Mesenchymal stem cell (in vitro differentiated cells and primary cell): ENCODE measurements around the gene PPME1.

Experiments
- DNase-seq: peaks from one replicate; pipeline ENCODE4 v3.0.0-alpha.2; 2013
- H2AFZ ChIP-seq: one replicate; pipeline ENCODE4 v1.6.1; 2013; ENCODE audit warnings: low read depth, mild to moderate bottlenecking, control low read depth, inconsistent platforms, low read length, moderate library complexity
- H2AK5ac ChIP-seq: 2 replicates; pipeline ENCODE4 v1.6.1; 2013; ENCODE audit warnings: low read length, moderate library complexity, mild to moderate bottlenecking, inconsistent platforms; ENCODE audit not compliant: severe bottlenecking
- H2BK120ac ChIP-seq: one replicate; pipeline ENCODE4 v1.6.1; 2013; ENCODE audit warnings: low read depth, mild to moderate bottlenecking, inconsistent platforms, low read length, moderate library complexity
- H2BK12ac ChIP-seq, 2 experiments: one replicate each; pipeline ENCODE4 v1.6.1; 2013; ENCODE audit warnings: inconsistent platforms in 2 of 2, low read length in 2 of 2, mild to moderate bottlenecking in 2 of 2, moderate library complexity in 2 of 2, control low read depth in 1 of 2
- H2BK15ac ChIP-seq: one replicate; pipeline ENCODE4 v1.6.1; 2013; ENCODE audit warnings: mild to moderate bottlenecking, low read depth, inconsistent platforms; ENCODE audit not compliant: poor library complexity, severe bottlenecking
- H2BK5ac ChIP-seq: 2 replicates; pipeline ENCODE4 v1.6.1; 2013; ENCODE audit warnings: low read depth, mild to moderate bottlenecking, low read length, control low read depth, inconsistent platforms; ENCODE audit not compliant: poor library complexity, severe bottlenecking
- H3K14ac ChIP-seq, 2 experiments: one replicate each; pipeline ENCODE4 v1.6.1; 2013; ENCODE audit warnings: inconsistent platforms in 2 of 2, low read length in 2 of 2, control low read depth in 1 of 2, mild to moderate bottlenecking in 1 of 2, moderate library complexity in 1 of 2
- H3K18ac ChIP-seq, 2 experiments: one replicate each; pipeline ENCODE4 v1.6.1; 2013; ENCODE audit warnings: inconsistent platforms in 2 of 2, low read length in 2 of 2, control low read depth in 1 of 2, low read depth in 1 of 2, mild to moderate bottlenecking in 1 of 2
- H3K23ac ChIP-seq, 2 experiments: one replicate each; pipeline ENCODE4 v1.6.1; 2013; ENCODE audit warnings: inconsistent platforms in 2 of 2, low read length in 2 of 2, mild to moderate bottlenecking in 2 of 2, moderate library complexity in 2 of 2, control low read depth in 1 of 2
- H3K27ac ChIP-seq: 2 replicates; pipeline ENCODE4 v1.5.1; 2013; ENCODE audit warnings: mild to moderate bottlenecking, moderate library complexity, low read length, control low read depth, inconsistent platforms; ENCODE audit not compliant: poor library complexity, severe bottlenecking
- H3K27me3 ChIP-seq, 2 experiments: 2 replicates each; pipeline versions ENCODE4 v1.6.1 to v1.7.0; 2013; ENCODE audit warnings: low read length in 2 of 2, mild to moderate bottlenecking in 2 of 2, moderate library complexity in 2 of 2, control low read depth in 1 of 2, inconsistent platforms in 1 of 2; ENCODE audit not compliant: control insufficient read depth in 1 of 2, insufficient read depth in 1 of 2
- H3K36me3 ChIP-seq, 2 experiments: 2 replicates each; pipeline versions ENCODE4 v1.6.1 to v1.7.0; 2013; ENCODE audit warnings: low read length in 2 of 2, control low read depth in 1 of 2, inconsistent platforms in 1 of 2, low read depth in 1 of 2, mild to moderate bottlenecking in 1 of 2; ENCODE audit not compliant: insufficient read depth in 2 of 2, control insufficient read depth in 1 of 2
- H3K4ac ChIP-seq, 2 experiments: one replicate each; pipeline ENCODE4 v1.6.1; 2013; ENCODE audit warnings: inconsistent platforms in 2 of 2, low read length in 2 of 2, mild to moderate bottlenecking in 2 of 2, moderate library complexity in 2 of 2, control low read depth in 1 of 2, low read depth in 1 of 2
- H3K4me1 ChIP-seq: 2 replicates; pipeline ENCODE4 v1.6.1; 2013; ENCODE audit warnings: low read depth, low read length, control low read depth; ENCODE audit not compliant: control insufficient read depth, insufficient read depth
- H3K4me2 ChIP-seq: 2 replicates; pipeline ENCODE4 v1.6.1; 2013; ENCODE audit warnings: low read length, mild to moderate bottlenecking, inconsistent platforms; ENCODE audit not compliant: poor library complexity, severe bottlenecking
- H3K4me3 ChIP-seq, 2 experiments: 2 replicates each; pipeline versions ENCODE4 v1.5.1 to v1.7.0; 2013; ENCODE audit warnings: low read length in 2 of 2, mild to moderate bottlenecking in 2 of 2, control low read depth in 1 of 2, low read depth in 1 of 2; ENCODE audit not compliant: insufficient read depth in 1 of 2
- H3K79me1 ChIP-seq: replicated peaks from 2 replicates; pipeline ENCODE4 v1.6.1; 2013; ENCODE audit warnings: mild to moderate bottlenecking, control low read depth, low read length, inconsistent platforms; ENCODE audit not compliant: poor library complexity, severe bottlenecking
- H3K9ac ChIP-seq: 2 replicates; pipeline ENCODE4 v1.7.0; 2013; ENCODE audit warnings: mild to moderate bottlenecking, low read length, moderate library complexity
- H3K9me3 ChIP-seq: 2 replicates; pipeline ENCODE4 v1.7.0; 2013; ENCODE audit warnings: mild to moderate bottlenecking, low read length; ENCODE audit not compliant: control insufficient read depth
- H4K8ac ChIP-seq: one replicate; pipeline ENCODE4 v1.6.1; 2013; ENCODE audit warnings: inconsistent platforms, mild to moderate bottlenecking, low read length, moderate library complexity
- H4K91ac ChIP-seq: one replicate; pipeline ENCODE4 v1.6.1; 2013; ENCODE audit warnings: mild to moderate bottlenecking, low read length, inconsistent platforms
- WGBS: methylation state at CpG from one replicate; pipeline ENCODE4 v1.1.7; 2013; ENCODE audit warnings: mixed read lengths; 5-methylcytosine and 5-hydroxymethylcytosine counted together

The PPME1 gene

GRCh38 chr11:74179234-74180052 is 8.4 kb downstream of the PPME1 start:
- no peak overlapping the region for H3K4me3 ChIP-seq

GRCh38 chr11:74182635-74183034 is 11.5 kb downstream of the PPME1 start:
- Histone ChIP-seq H3K27me3 (no peaks in the 10 kb centered on the region), H2BK12ac (no peak overlapping the region), H3K79me1 (no peaks in the 10 kb centered on the region), H2AFZ (no peak overlapping the region), H3K9me3 (no peaks in the 10 kb centered on the region), H2AK5ac (no peak overlapping the region), H3K14ac (no peak overlapping the region), H3K27ac (no peak overlapping the region), H3K18ac (no peak overlapping the region), H3K4ac (no peak overlapping the region), H2BK5ac (no peak overlapping the region), H3K36me3 (peaks cover 5 to 12% of the 10 kb centered on the region in 2 experiments), H3K4me2 (no peak overlapping the region), H4K91ac (no peak overlapping the region), H2BK120ac (no peak overlapping the region), H3K23ac (no peak overlapping the region), H3K4me3 (no peak overlapping the region), H3K9ac (no peak overlapping the region), H4K8ac (no peak overlapping the region), H2BK15ac (no peak overlapping the region), H3K4me1 (peaks cover 9% of the 10 kb centered on the region)
- no peak for DNase-seq
- 91% methylated on average over 4 of the region's 4 CpGs for WGBS

More at GRCh38 chr11:74179234-74180052, 8.4 kb downstream of the PPME1 start:
- Histone ChIP-seq H3K14ac (no peak overlapping the region), H2BK15ac (no peak overlapping the region), H4K91ac (no peak overlapping the region), H3K27me3 (no peaks in the 10 kb centered on the region), H4K8ac (no peak overlapping the region), H2BK12ac (no peak overlapping the region), H3K4me1 (peaks cover 12% of the 10 kb centered on the region), H3K4me2 (no peak overlapping the region), H3K4ac (no peak overlapping the region), H2BK120ac (no peak overlapping the region), H3K36me3 (peaks cover 13 to 14% of the 10 kb centered on the region in 2 experiments), H3K9ac (no peak overlapping the region), H2AFZ (no peak overlapping the region), H2AK5ac (no peak overlapping the region), H2BK5ac (no peak overlapping the region), H3K9me3 (no peaks in the 10 kb centered on the region), H3K79me1 (no peaks in the 10 kb centered on the region), H3K23ac (no peak overlapping the region), H3K18ac (no peak overlapping the region), H3K27ac (no peak overlapping the region)
- peak; percentile 46 for DNase-seq
- WGBS, result 92% methylated on average over 3 of the region's 7 CpGs

- 93% methylated on average over 4 of the region's 5 CpGs for WGBS
- Histone ChIP-seq H3K79me1 (no peaks in the 10 kb centered on the region), H4K91ac (no peak overlapping the region)
Observed at GRCh38 chr11:74185285-74185684, 14.2 kb downstream of the PPME1 start.

GRCh38 chr11:74185695-74186094 is 14.6 kb downstream of the PPME1 start:
- Histone ChIP-seq H3K18ac (no peak overlapping the region), H4K91ac (no peak overlapping the region), H3K4ac (no peak overlapping the region), H3K23ac (no peak overlapping the region), H3K79me1 (no peaks in the 10 kb centered on the region), H3K4me1 (peaks cover 8% of the 10 kb centered on the region), H3K14ac (no peak overlapping the region), H3K4me3 (no peak overlapping the region), H2AK5ac (no peak overlapping the region), H3K9me3 (no peaks in the 10 kb centered on the region), H2BK5ac (no peak overlapping the region), H3K27me3 (no peaks in the 10 kb centered on the region), H3K27ac (no peak overlapping the region), H4K8ac (no peak overlapping the region), H3K9ac (no peak overlapping the region), H2BK12ac (no peak overlapping the region), H2BK15ac (no peak overlapping the region), H3K36me3 (peaks cover 16% of the 10 kb centered on the region in 2 experiments), H2AFZ (no peak overlapping the region), H3K4me2 (no peak overlapping the region), H2BK120ac (no peak overlapping the region)
- DNase-seq, result peak; percentile 38
- WGBS, result 63% methylated on average over 2 of the region's 2 CpGs

More at GRCh38 chr11:74185285-74185684, 14.2 kb downstream of the PPME1 start:
- Histone ChIP-seq H3K4me1 (peaks cover 8% of the 10 kb centered on the region), H2BK120ac (no peak overlapping the region), H2BK15ac (no peak overlapping the region), H3K27ac (no peak overlapping the region), H3K4me3 (no peak overlapping the region), H3K9ac (no peak overlapping the region), H3K14ac (no peak overlapping the region), H2BK5ac (no peak overlapping the region), H2BK12ac (no peak overlapping the region), H4K8ac (no peak overlapping the region), H2AFZ (no peak overlapping the region), H3K4me2 (no peak overlapping the region), H3K9me3 (no peaks in the 10 kb centered on the region), H3K27me3 (no peaks in the 10 kb centered on the region), H3K18ac (no peak overlapping the region), H3K4ac (no peak overlapping the region), H3K23ac (no peak overlapping the region), H2AK5ac (no peak overlapping the region), H3K36me3 (peaks cover 12 to 16% of the 10 kb centered on the region in 2 experiments)
- DNase-seq, result no peak
